Endothelial cell (in vitro differentiated cells): ENCODE results near the gene OOSP1. TPM values are rescaled to one million over a fixed set of nuclear protein-coding genes. Genes with fewer than 3 reads are reported as not detected.

Experiments
- DNase-seq: peaks from one replicate; pipeline ENCODE4 v3.0.0; 2021; ENCODE audit warnings: low spot score
- H3K27ac Mint-ChIP-seq: one replicate; pipeline ENCODE4 v1.8.0; 2021; ENCODE audit warnings: mixed read lengths, inconsistent platforms; ENCODE audit not compliant: unreplicated experiment
- H3K27me3 Mint-ChIP-seq: one replicate; pipeline ENCODE4 v1.8.0; 2021; ENCODE audit warnings: mild to moderate bottlenecking, moderate library complexity, mixed read lengths, inconsistent platforms; ENCODE audit not compliant: unreplicated experiment
- H3K36me3 Mint-ChIP-seq: one replicate; pipeline ENCODE4 v1.8.0; 2021; ENCODE audit warnings: mild to moderate bottlenecking, low read depth, mixed read lengths, inconsistent platforms; ENCODE audit not compliant: unreplicated experiment
- H3K4me1 Mint-ChIP-seq: one replicate; pipeline ENCODE4 v1.8.0; 2021; ENCODE audit warnings: mild to moderate bottlenecking, mixed read lengths, inconsistent platforms; ENCODE audit not compliant: unreplicated experiment
- H3K4me3 Mint-ChIP-seq: one replicate; pipeline ENCODE4 v1.8.0; 2021; ENCODE audit warnings: mild to moderate bottlenecking, mixed read lengths, inconsistent platforms; ENCODE audit not compliant: unreplicated experiment
- H3K9me3 Mint-ChIP-seq: one replicate; pipeline ENCODE4 v1.8.0; 2021; ENCODE audit warnings: mixed read lengths, inconsistent platforms; ENCODE audit not compliant: unreplicated experiment
- long read RNA-seq: library from polyadenylated mRNA; unstranded; transcript quantifications from one replicate; pipeline ENCODE4 v2.0.0, GENCODE V29; 2020; ENCODE audit not compliant: unreplicated experiment
- total RNA-seq: library from RNA; stranded (reverse); fragmentation: NEBNext Ultra II Directional; extraction: Animal tissue kit (Norgen Biotek cat#: 25700); gene quantifications from one replicate; pipeline ENCODE4 v1.2.1, GENCODE V29; 2021; ENCODE audit not compliant: unreplicated experiment
- TF ChIP-seq, protein P1 (sequence below): fragments of 200-600 bp; sonication (generic); IDR thresholded peaks from one replicate; pipeline ENCODE4 v1.5.0; 2021; ENCODE audit warnings: antibody characterized with exemption; ENCODE audit not compliant: unreplicated experiment

OOSP1 gene
- total RNA-seq = 0.38 TPM
- long read RNA-seq = 0 reads

DNA sequence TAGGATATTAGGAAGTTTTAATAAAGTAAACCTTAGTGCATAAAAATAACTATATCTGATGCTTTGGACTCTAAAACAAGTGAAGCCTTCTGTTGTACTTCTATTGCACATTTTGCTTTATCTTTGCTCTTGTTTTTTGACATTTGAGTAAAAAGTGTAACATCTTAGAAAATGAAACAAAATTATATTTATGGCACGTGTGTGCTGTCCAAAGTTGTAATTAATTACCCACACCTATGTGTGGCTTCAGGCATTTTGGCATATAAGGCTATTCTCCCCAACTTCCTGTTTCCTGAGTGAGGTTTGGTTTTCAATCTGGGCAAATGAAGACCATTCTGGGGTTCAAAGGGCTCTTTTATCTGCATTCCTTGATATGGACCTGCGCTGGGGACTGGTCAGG lies at the start of gene OOSP1:
OOSP1 (plus strand) TSS at position 301 of the 400 bp plus-strand sequence; CDS start at position 324, 23 bp downstream.
- Mint-ChIP-seq H3K4me1 (no peaks in the 10 kb centered on the region), H3K27ac (no peak within 1 kb of the TSS), H3K36me3 (peaks cover 3% of the 10 kb centered on the region), H3K4me3 (no peak within 1 kb of the TSS), H3K9me3 (no peaks in the 10 kb centered on the region), H3K27me3 (no peaks in the 10 kb centered on the region)
- TF ChIP-seq, protein P1, sequence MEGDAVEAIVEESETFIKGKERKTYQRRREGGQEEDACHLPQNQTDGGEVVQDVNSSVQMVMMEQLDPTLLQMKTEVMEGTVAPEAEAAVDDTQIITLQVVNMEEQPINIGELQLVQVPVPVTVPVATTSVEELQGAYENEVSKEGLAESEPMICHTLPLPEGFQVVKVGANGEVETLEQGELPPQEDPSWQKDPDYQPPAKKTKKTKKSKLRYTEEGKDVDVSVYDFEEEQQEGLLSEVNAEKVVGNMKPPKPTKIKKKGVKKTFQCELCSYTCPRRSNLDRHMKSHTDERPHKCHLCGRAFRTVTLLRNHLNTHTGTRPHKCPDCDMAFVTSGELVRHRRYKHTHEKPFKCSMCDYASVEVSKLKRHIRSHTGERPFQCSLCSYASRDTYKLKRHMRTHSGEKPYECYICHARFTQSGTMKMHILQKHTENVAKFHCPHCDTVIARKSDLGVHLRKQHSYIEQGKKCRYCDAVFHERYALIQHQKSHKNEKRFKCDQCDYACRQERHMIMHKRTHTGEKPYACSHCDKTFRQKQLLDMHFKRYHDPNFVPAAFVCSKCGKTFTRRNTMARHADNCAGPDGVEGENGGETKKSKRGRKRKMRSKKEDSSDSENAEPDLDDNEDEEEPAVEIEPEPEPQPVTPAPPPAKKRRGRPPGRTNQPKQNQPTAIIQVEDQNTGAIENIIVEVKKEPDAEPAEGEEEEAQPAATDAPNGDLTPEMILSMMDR = no peak
- DNase-seq = no peak

DNA sequence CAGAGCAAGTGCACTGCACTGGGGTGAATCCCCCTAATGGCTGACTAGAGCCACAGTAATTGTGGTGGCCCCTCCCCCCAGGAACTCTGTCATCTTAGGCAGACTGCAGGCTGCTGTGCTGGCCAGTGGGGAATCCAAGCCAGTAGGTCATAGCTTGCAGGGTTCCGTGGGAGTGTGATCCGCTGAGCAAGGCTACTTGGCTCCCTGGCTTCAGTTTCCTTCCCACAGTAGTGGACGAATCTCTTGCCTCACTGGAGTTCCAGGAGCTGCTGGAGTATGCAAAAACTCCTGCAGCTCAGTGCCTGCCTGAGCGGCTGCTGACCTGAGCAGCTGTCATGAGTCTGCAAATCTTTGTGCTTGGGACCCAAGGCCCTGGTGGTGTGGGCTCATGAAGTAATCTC lies 46.5 kb upstream of the OOSP1 start:
- Mint-ChIP-seq H3K9me3 (peaks cover 10% of the 10 kb centered on the region), H3K4me1 (peaks cover 5% of the 10 kb centered on the region), H3K36me3 (peaks cover 23% of the 10 kb centered on the region), H3K4me3 (no peak overlapping the region), H3K27ac (no peak overlapping the region), H3K27me3 (no peaks in the 10 kb centered on the region)
- DNase-seq = peak; percentile 10
- TF ChIP-seq, protein P1 = no peak

DNA sequence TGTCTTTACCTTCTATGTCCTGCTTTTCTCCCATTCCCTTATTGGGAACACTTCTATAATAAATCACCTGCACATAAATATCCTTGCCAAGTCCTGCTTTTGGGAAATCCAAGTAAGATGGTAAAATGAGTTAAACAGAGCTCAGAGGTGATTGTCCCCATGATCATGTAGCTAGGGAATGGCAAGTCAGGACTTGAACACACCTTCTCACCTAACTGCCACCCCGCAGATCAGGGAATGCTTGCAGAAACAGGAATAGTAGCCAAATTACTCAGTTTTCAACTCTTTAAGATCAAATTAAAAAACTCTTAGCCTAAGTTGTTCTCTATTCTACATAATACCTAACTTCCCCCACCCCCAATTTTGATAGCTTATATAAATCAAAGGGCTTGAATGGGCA lies 43.6 kb upstream of the OOSP1 start:
- Mint-ChIP-seq H3K4me1 (peaks cover 8% of the 10 kb centered on the region), H3K27ac (no peak overlapping the region), H3K9me3 (peaks cover 4% of the 10 kb centered on the region), H3K27me3 (no peaks in the 10 kb centered on the region), H3K36me3 (peaks cover 17% of the 10 kb centered on the region), H3K4me3 (no peak overlapping the region)
- no peak for DNase-seq
- TF ChIP-seq, protein P1 = no peak

- H3K4me1 Mint-ChIP-seq = peaks cover 24% of the 10 kb centered on the region
- H3K27me3 Mint-ChIP-seq = no peaks in the 10 kb centered on the region
- TF ChIP-seq, protein P1 = no peak
These were observed 40.2 kb upstream of the OOSP1 start for GRCh38 chr11:59898046-59898445.

GRCh38 chr11:59898650-59899049 lies 39.6 kb upstream of the OOSP1 start:
- H3K27ac Mint-ChIP-seq = no peak overlapping the region
- no peaks in the 10 kb centered on the region for H3K9me3 Mint-ChIP-seq
- TF ChIP-seq, protein P1 = no peak
- peaks cover 15% of the 10 kb centered on the region for H3K36me3 Mint-ChIP-seq
- no peak for DNase-seq
- no peaks in the 10 kb centered on the region for H3K27me3 Mint-ChIP-seq
- peaks cover 25% of the 10 kb centered on the region for H3K4me1 Mint-ChIP-seq
- H3K4me3 Mint-ChIP-seq = no peak overlapping the region

More at GRCh38 chr11:59898046-59898445, 40.2 kb upstream of the OOSP1 start:
- DNase-seq = no peak
- Mint-ChIP-seq H3K4me3 (no peak overlapping the region), H3K27ac (no peak overlapping the region), H3K9me3 (no peaks in the 10 kb centered on the region), H3K36me3 (peaks cover 15% of the 10 kb centered on the region)
